Thoracic aorta (tissue), 2 donors: ENCODE measurements around the gene ARMC3. TPM values are rescaled to one million over a fixed set of nuclear protein-coding genes. Genes with fewer than 3 reads are reported as not detected.
"Not testable (repeated sequence)": the region's sequence is repeated elsewhere in the genome, so short reads cannot be mapped to it uniquely, and the experiment has no call there.

Experiments used
- ATAC-seq: fragments of 150-250 bp; one replicate; pipeline ENCODE4 v1.8.0; 2017; ENCODE audit warnings: low read depth; ENCODE audit not compliant: insufficient number of reproducible peaks, low FRiP score
- DNase-seq: peaks from one replicate; pipeline ENCODE4 v3.0.0-alpha.2; 2020; ENCODE audit warnings: low spot score
- H3K27ac ChIP-seq, 2 donors: fragments of 200-600 bp; sonication (generic); 1 replicate in 1 of 2; 2 replicates in 1 of 2; pipeline ENCODE4 v1.5.1; 2016; ENCODE audit warnings: mild to moderate bottlenecking in 2 of 2, moderate library complexity in 2 of 2
- H3K27me3 ChIP-seq: fragments of 200-600 bp; sonication (generic); replicated peaks from 2 replicates; pipeline ENCODE4 v1.6.0; 2016; ENCODE audit warnings: mild to moderate bottlenecking; ENCODE audit not compliant: insufficient read depth
- H3K36me3 ChIP-seq: fragments of 200-600 bp; sonication (generic); one replicate; pipeline ENCODE4 v1.5.1; 2016
- H3K4me1 ChIP-seq, 2 donors: fragments of 200-600 bp; sonication (generic); 1 replicate in 1 of 2; 2 replicates in 1 of 2; pipeline versions ENCODE4 v1.5.1 to v1.6.0; 2016; ENCODE audit warnings: low read depth in 2 of 2, mild to moderate bottlenecking in 1 of 2; ENCODE audit not compliant: control insufficient read depth in 1 of 2
- H3K4me3 ChIP-seq: fragments of 200-600 bp; sonication (generic); 2 replicates; pipeline ENCODE4 v1.5.1; 2016; ENCODE audit warnings: mild to moderate bottlenecking
- H3K9me3 ChIP-seq: fragments of 200-600 bp; sonication (generic); 2 replicates; pipeline ENCODE4 v1.5.1; 2016
- total RNA-seq, 2 donors: library from RNA; depleted of rRNA; stranded (reverse); fragments of >200 nt; gene quantifications; one replicate each; pipeline versions ENCODE4 v1.1.0 to v1.2.3, GENCODE V29; 2016
- TF ChIP-seq, protein P1 (sequence below): fragments of 200-600 bp; sonication (generic); IDR thresholded peaks from one replicate; pipeline ENCODE4 v1.5.1; 2019; ENCODE audit warnings: antibody characterized with exemption

ARMC3 gene
- total RNA-seq, 2 donors from 2014 or later: not detected

DNA sequence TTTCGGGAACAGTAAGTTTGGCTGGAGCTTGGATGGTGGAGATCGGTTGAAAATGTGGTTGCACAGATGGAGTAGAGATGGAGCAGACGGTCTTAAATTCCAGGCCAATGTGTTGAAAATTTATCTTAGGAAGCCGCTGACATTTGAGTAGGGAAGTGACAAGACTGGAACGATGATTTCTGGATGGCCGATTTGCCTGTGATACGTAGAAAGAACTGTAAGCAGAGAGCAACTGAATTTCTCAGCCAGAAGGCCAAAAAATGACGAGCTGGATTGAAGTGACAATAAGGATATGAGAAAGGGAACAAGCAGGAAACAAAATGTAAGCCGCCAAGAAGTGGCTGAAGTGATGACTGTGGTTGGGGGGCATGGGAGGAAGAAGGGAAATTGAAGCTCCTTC, 687 bp upstream of the ARMC3 start:
- no peak for ATAC-seq
- Histone ChIP-seq H3K27ac (no peak overlapping the region), H3K36me3 (no peaks in the 10 kb centered on the region), H3K9me3 (no peaks in the 10 kb centered on the region), H3K27me3 (no peaks in the 10 kb centered on the region), H3K4me3 (peak overlapping the region; percentile 71), H3K4me1 (peaks cover 7 to 22% of the 10 kb centered on the region in 2 donors)
- no peak for DNase-seq
- TF ChIP-seq, protein P1, sequence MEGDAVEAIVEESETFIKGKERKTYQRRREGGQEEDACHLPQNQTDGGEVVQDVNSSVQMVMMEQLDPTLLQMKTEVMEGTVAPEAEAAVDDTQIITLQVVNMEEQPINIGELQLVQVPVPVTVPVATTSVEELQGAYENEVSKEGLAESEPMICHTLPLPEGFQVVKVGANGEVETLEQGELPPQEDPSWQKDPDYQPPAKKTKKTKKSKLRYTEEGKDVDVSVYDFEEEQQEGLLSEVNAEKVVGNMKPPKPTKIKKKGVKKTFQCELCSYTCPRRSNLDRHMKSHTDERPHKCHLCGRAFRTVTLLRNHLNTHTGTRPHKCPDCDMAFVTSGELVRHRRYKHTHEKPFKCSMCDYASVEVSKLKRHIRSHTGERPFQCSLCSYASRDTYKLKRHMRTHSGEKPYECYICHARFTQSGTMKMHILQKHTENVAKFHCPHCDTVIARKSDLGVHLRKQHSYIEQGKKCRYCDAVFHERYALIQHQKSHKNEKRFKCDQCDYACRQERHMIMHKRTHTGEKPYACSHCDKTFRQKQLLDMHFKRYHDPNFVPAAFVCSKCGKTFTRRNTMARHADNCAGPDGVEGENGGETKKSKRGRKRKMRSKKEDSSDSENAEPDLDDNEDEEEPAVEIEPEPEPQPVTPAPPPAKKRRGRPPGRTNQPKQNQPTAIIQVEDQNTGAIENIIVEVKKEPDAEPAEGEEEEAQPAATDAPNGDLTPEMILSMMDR: no peak

DNA sequence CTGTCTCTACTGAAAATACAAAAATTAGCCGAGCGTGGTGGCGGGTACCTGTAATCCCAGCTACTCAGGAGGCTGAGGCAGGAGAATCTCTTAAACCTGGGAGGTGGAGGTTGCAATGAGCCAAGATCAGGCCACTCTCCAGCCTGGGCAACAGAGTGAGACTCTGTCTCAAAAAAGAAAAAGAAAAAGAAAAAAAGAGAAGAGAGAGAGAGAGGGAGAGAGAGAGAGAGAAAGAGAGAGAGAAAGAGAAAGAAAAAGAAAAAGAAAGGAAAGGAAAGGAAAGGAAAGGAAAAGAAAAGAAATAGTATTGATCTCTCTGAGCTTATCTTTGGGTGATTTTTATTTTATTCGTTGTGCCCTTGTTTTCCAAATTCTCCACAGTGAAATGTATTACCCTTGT, 1.2 kb downstream of the ARMC3 start:
- H3K4me1 ChIP-seq: peaks cover 12 to 31% of the 10 kb centered on the region in 2 donors
- not testable (repeated sequence) for H3K27me3 ChIP-seq, H3K9me3 ChIP-seq, ATAC-seq, H3K4me3 ChIP-seq, DNase-seq, H3K36me3 ChIP-seq, H3K27ac ChIP-seq

DNA sequence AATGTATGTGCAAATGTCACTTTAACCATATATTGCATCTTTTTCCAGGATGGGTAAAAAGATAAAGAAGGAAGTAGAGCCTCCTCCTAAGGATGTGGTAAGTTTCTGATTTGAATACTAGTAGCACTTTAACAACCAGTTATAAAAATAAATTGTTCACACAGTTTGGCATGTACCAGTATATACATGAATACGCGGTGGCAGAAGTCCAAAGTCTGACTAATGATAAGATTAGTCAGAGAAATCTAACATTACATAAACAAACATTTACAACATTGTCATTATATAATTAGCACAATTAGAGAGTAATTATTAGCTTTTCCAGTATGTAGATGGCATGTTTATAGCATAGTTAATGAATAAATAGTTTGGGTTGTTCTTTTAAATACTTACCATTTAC, 4.1 kb downstream of the ARMC3 start:
- H3K36me3 ChIP-seq: no peaks in the 10 kb centered on the region
- peaks cover 12 to 31% of the 10 kb centered on the region in 2 donors for H3K4me1 ChIP-seq
- peak overlapping the region in 1 of 2 donors; percentile 38 for H3K27ac ChIP-seq
- no peaks in the 10 kb centered on the region for H3K27me3 ChIP-seq
- H3K4me3 ChIP-seq: no peak overlapping the region
- no peak for ATAC-seq
- DNase-seq: no peak
- TF ChIP-seq, protein P1: no peak
- H3K9me3 ChIP-seq: no peaks in the 10 kb centered on the region

DNA sequence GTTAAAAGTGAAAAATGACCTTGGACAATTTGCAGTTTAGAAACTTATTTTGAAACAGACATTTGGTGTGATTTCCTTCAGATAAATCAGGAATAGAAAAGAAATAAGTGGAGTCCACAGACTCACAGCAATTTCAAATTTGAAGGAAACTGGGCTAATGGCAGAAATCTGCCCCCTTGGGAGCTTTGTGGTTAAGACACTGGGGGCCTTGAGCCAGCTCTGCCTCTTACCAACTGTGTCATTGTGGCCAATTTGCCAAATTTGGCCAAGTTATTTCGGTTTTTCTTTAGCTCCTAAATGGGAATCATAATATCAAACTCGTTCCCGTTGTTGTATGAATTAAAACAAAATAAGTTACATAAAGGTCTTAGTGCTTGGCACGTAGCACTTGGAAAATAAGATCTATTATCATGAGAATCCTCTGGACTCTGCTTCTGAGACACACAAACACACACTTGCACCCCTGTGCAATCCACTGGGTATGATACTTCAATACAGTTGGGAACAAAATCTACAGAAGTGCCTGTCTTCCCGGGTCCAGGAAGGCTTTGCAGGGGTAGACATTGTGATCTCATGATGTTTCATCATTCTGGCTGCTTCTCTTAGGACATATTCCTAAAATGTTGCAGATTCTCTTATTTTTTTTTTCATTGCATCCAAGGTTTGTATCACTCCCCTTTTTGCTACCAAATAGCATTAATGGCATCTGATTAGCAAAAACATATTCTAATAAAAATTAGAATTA, 4.9 kb downstream of the ARMC3 start:
- no peak for DNase-seq
- Histone ChIP-seq H3K4me3 (peak overlapping the region; percentile 12), H3K27ac (peak overlapping the region in 1 of 2 donors; percentile 38), H3K4me1 (peaks cover 12 to 27% of the 10 kb centered on the region in 2 donors), H3K9me3 (no peaks in the 10 kb centered on the region), H3K27me3 (no peaks in the 10 kb centered on the region), H3K36me3 (no peaks in the 10 kb centered on the region)
- TF ChIP-seq, protein P1: no peak
- peak; percentile 38 for ATAC-seq

DNA sequence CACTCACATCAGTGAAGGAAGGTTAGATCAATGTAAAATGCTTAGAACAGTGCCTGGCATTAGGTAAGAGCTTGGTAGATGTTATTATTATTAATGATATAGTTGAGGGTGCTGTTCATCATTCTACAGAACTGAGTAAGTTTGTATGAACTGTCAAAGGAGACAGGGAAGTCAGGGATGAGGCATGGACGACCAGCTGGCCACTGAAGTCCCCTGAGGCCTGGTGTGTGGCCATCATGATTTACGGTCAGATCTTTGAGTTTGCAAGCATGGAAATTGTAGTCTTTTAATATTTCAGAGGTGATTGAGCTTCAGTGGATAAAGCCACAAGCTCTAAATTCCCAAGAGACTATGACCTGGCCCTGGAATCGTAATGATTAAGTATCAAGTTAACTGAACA, 6.9 kb downstream of the ARMC3 start:
- Histone ChIP-seq H3K27ac (no peak overlapping the region), H3K27me3 (no peaks in the 10 kb centered on the region), H3K4me3 (no peak overlapping the region), H3K9me3 (no peaks in the 10 kb centered on the region), H3K36me3 (no peaks in the 10 kb centered on the region), H3K4me1 (peaks cover 12 to 21% of the 10 kb centered on the region in 2 donors)
- no peak for DNase-seq
- TF ChIP-seq, protein P1: no peak
- no peak for ATAC-seq
